Body of pancreas (tissue), 4 donors: Measurements from ENCODE around the gene NELFB. TPM values are rescaled to one million over a fixed set of nuclear protein-coding genes. Genes with fewer than 3 reads are reported as not detected.

Experiments used
- ATAC-seq: fragments of 150-250 bp; one replicate; pipeline ENCODE4 v1.9.1; 2016
- DNase-seq, 4 donors: peaks; one replicate each; pipeline ENCODE4 v3.0.0-alpha.2; 2019
- H3K27ac ChIP-seq, 4 donors: fragments of 200-600 bp; sonication (generic); 1 replicate in 3 of 4; 2 replicates in 1 of 4; pipeline versions ENCODE4 v1.5.1 to v1.6.1; 2016 to 2019; ENCODE audit warnings: mild to moderate bottlenecking in 1 of 4, mixed read lengths in 1 of 4, moderate library complexity in 1 of 4
- H3K27me3 ChIP-seq, 2 donors: fragments of 200-600 bp; sonication (generic); one replicate each; pipeline ENCODE4 v1.6.0; 2016; ENCODE audit warnings: mild to moderate bottlenecking in 1 of 2
- H3K36me3 ChIP-seq, 2 donors: fragments of 200-600 bp; sonication (generic); replicated peaks in 1 of 2; 2 replicates each; pipeline ENCODE4 v1.5.1; 2016; ENCODE audit warnings: low read depth in 2 of 2; ENCODE audit not compliant: insufficient read depth in 1 of 2
- H3K4me1 ChIP-seq: fragments of 200-600 bp; sonication (generic); one replicate; pipeline ENCODE4 v1.6.0; 2016
- H3K4me3 ChIP-seq, 2 donors: fragments of 200-600 bp; sonication (generic); 1 replicate in 1 of 2; 2 replicates in 1 of 2; pipeline ENCODE4 v1.5.1; 2016 to 2019
- H3K9me3 ChIP-seq, 3 donors: fragments of 200-600 bp; sonication (generic); 1 replicate in 2 of 3; 2 replicates in 1 of 3; pipeline ENCODE4 v1.5.1; 2016
- CTCF ChIP-seq, 7 experiments: fragments of 450-650 bp in 4 of 7; fragments of 200-600 bp in 3 of 7; sonication (generic) in 3 of 7; IDR thresholded peaks; one replicate each; pipeline ENCODE4 v1.5.1; 2016 to 2019; ENCODE audit warnings: antibody characterized with exemption in 7 of 7
- POLR2A ChIP-seq, 3 donors: fragments of 450-650 bp; IDR thresholded peaks; one replicate each; pipeline ENCODE4 v1.6.1; 2016; ENCODE audit warnings: antibody characterized with exemption in 3 of 3, mild to moderate bottlenecking in 2 of 3
- WGBS, 2 donors: methylation state at CpG; one replicate each; pipeline ENCODE4 v1.1.5; 2017; 5-methylcytosine and 5-hydroxymethylcytosine counted together
- intact Hi-C: fragments of 100-400 bp; cut with DNase I; formaldehyde crosslinking; loops from one replicate; pipeline ENCODE4 v1.15.1; 2023
- total RNA-seq, 2 donors: library from RNA; depleted of rRNA; stranded (reverse); fragments of >200 nt; gene quantifications; one replicate each; pipeline ENCODE4 v1.1.0, GENCODE V29; 2016

NELFB gene
- total RNA-seq, 2 donors from 2014 or later = 31.3 to 34.2 TPM

DNA sequence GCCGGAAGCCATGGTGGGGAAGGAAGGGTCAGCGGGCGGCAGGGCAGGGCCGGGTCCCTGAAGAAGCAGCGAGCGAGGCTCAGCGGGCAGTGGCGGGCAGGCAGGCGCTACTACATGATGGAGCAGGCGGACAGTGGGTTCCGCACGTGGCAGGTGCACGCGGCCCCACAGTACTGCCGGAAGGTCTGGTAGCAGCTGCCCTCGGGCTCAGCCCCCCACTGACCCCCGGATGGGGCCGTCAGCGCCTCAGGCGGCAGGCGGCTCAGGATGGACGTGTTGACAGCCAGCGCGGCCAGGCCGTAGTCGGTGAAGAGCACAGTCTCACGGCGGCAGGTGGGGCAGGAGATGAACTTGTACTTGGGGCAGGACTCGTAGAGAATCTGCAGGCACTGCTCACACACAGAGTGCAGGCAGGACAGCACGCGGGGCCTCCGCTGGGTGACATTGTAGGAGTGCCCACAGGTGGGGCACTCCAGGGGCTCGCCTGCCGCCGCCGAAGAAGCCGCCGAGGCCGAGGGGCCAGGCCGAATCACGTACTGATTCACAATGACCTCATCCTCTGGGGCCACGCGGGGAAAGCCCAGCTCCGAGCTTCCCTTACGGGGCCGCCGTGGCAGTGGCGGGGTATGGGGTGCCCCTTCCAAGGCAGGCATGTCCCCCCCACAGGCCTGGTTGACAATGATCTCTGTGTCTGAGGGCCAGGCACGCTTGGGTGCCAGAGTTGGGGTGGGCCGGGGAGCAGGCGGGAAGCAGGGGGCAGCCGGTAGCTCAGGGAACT lies 34.6 kb upstream of the NELFB start:
- no peak for TF ChIP-seq POLR2A (IDR thresholded peaks at IDR 0.05)
- peaks cover 61% of the 10 kb centered on the region for H3K4me1 ChIP-seq
- H3K36me3 ChIP-seq = no peaks in the 10 kb centered on the region
- intact Hi-C loops = no loop called here
- H3K4me3 ChIP-seq = no peak overlapping the region
- peak overlapping the region in 1 of 4 donors; percentile 79 for H3K27ac ChIP-seq
- WGBS, 2 donors = 84 to 85% methylated on average over 10 to 39 of the region's 52 CpGs
- H3K27me3 ChIP-seq = no peaks in the 10 kb centered on the region
- ATAC-seq (no peak), DNase-seq (peak in 1 of 4 donors; percentile 29)
- H3K9me3 ChIP-seq = no peaks in the 10 kb centered on the region

DNA sequence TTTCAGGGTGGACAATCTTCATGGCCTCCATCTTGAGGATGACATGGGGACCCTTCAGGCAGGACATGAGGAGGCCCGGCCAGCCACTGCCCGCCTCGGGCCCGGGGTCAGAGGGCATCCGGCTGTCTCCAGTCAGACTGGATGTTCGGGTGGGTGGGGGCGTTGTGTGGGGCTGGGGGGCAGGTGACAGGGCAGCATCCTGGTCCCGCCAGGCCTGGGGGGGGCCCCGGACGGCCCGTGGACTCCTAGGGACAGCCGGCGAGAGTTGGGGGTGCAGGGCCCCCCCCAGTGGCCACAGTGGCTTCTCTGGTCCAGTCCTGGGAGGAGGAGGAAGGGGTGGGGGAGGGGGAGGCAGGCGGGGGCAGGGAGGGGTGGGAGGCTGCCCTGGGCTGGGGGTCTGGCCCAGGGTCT lies 34.0 kb upstream of the NELFB start:
- Histone ChIP-seq H3K4me1 (peaks cover 61% of the 10 kb centered on the region), H3K27me3 (no peaks in the 10 kb centered on the region), H3K9me3 (no peaks in the 10 kb centered on the region), H3K36me3 (no peaks in the 10 kb centered on the region), H3K27ac (peak overlapping the region; percentile 37 to 83 (median 57)), H3K4me3 (no peak overlapping the region)
- no peak for TF ChIP-seq CTCF (IDR thresholded peaks at IDR 0.05)
- no peak for TF ChIP-seq POLR2A (IDR thresholded peaks at IDR 0.05)
- intact Hi-C loops = no loop called here
- DNase-seq = no peak
- WGBS, 2 donors = 83% methylated on average over 9 of the region's 14 CpGs; no CpG with 5 or more reads in 1 of the 2 donors
- ATAC-seq = no peak

DNA sequence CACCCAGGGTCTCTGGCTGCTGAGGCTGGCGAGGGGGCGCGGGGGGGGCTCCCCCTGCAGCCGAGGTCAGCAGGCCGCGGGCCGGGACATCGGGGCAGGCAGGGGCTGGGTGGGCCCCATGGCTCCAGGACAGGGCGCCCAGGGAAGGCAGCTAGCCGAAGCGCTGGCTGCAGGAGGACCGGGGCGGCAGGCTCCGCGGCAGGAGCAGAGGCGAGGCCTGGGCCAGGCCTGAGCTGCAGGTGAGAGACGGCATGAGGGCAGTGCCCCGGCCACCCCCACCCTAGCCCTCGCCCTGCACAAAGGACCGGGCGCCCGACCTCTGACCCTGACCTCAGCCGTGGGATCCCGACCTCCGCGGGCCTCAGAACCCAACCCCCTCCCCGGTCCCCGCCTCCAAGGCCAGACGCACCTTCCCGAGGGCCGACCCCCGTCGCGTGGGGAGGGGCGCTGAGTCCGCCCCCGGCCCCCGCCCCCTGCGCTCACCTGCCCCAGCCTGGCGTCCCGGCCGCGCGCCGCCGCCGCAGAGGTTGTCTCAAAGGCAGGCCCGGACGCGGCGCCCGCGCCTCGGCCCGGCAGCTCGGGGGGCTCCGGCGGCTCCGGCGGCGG lies 33.5 kb upstream of the NELFB start:
- Histone ChIP-seq H3K4me3 (no peak overlapping the region), H3K36me3 (no peaks in the 10 kb centered on the region), H3K27me3 (no peaks in the 10 kb centered on the region), H3K9me3 (no peaks in the 10 kb centered on the region), H3K4me1 (peaks cover 63% of the 10 kb centered on the region), H3K27ac (peak overlapping the region; percentile 37 to 83 (median 57))
- 7% methylated on average over 38 of the region's 61 CpGs; no CpG with 5 or more reads in 1 of the 2 donors for WGBS, 2 donors
- TF ChIP-seq POLR2A (IDR thresholded peaks at IDR 0.05) (no peak), CTCF (IDR thresholded peaks at IDR 0.05) (no peak)
- intact Hi-C loops = no loop called here
- DNase-seq (peak in 3 of 4 donors; percentile 39 to 45 (median 44)), ATAC-seq (no peak)

DNA sequence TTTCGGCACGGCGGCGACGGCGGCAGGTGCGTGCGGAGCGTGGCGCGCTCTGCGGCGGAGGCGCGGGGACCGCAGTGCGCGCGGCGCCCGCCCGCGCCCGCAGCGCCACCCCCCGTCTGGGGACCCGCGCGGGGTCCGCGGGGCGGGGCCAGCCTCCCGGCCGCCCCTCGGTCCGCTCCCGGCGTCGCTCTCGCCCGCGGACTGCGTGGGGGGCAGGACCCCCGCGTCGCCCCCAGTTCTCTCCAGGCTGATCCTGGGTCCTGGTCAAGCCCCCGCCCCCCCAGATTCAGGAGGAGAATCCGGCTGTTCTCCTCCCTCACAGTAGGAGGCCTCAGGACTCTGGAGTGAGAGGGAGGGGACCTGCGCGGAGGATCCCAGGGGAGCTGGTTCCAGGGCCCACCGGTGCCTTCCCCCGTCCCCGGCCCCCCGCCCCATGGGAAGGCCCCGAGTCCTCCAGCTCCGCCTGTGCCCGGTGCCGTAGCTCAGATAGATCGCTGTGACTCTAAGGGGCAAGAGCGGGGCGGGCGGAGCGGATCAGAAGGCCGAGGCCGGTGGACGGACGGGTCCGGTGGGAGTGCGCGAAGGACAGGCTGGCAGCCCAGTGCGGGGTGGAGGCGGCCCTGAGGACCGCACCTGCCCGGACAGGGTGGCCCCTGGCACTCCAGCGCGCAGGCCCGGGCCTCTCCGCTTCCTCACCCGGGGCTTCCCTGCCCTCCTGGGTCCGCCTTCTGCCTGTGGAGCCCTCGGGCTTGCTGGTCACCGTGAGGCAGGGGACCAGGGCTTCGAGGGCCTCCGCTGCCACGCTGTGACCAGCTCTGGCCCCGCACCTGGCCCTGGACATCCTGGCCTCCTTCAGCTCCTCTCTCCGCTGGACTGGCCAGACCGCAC lies 32.7 kb upstream of the NELFB start, which contains the start of gene RNF208:
Gene RNF208, minus strand, starts transcription at position 51 of the 888 bp plus-strand sequence. CDS start 1,028 bp downstream, outside the sequence.
- no peak for ATAC-seq

More for the DNA sequence above, 32.7 kb upstream of the NELFB start, which contains the start of gene RNF208:
- Histone ChIP-seq H3K4me1 (peaks cover 65% of the 10 kb centered on the region), H3K4me3 (no peak within 1 kb of the TSS), H3K27ac (peak within 1 kb of the TSS; percentile 83 to 96 (median 88)), H3K36me3 (no peaks in the 10 kb centered on the region), H3K9me3 (no peaks in the 10 kb centered on the region), H3K27me3 (no peaks in the 10 kb centered on the region)
- no peak for TF ChIP-seq CTCF (IDR thresholded peaks at IDR 0.05)
- TF ChIP-seq POLR2A (IDR thresholded peaks at IDR 0.05) = no peak
- intact Hi-C loops = no loop called here
- WGBS, 2 donors = 8 to 12% methylated on average over 5 to 86 of the region's 88 CpGs
- DNase-seq = peak in 3 of 4 donors; percentile 37 to 47 (median 42)
